Keratinocyte (primary cell): ENCODE data around the gene DENND1A.

ENCODE experiments used
- CTCF ChIP-seq, 3 experiments: IDR thresholded peaks in 1 of 3; conservative IDR thresholded peaks in 1 of 3; optimal IDR thresholded peaks in 1 of 3; 2 replicates in 2 of 3; 3 replicates in 1 of 3; pipeline versions ENCODE3 to v1.5.1; 2011; ENCODE audit warnings: low read length in 3 of 3, mild to moderate bottlenecking in 3 of 3, moderate library complexity in 2 of 3, control low read depth in 1 of 3, inconsistent platforms in 1 of 3; ENCODE audit not compliant: insufficient read depth in 2 of 3; ENCODE audit errors: extremely low read depth in 1 of 3
- EZH2 ChIP-seq: IDR thresholded peaks from one replicate; pipeline ENCODE4 v1.6.1; 2012; ENCODE audit warnings: inconsistent platforms, mild to moderate bottlenecking, low read length, moderate library complexity

GRCh38 chr9:123484130-123484529 is 445.8 kb downstream of the DENND1A start:
- no peak for TF ChIP-seq CTCF (optimal IDR thresholded peaks at IDR 0.05 in 1 of 3, IDR thresholded peaks at IDR 0.05 in 1 of 3, conservative IDR thresholded peaks at IDR 0.05 in 1 of 3; ENCODE audit: extremely low read depth in 1 of 3, insufficient read depth in 2 of 3, low read length in 3 of 3)
- TF ChIP-seq EZH2 = no peak
